IPS-11a (cell line): ENCODE results near the gene MVB12B.
A peak's percentile ranks its signal among the peaks of the same experiment; 100 is the strongest.

Experiments
- H3K4me3 ChIP-seq: one replicate; pipeline ENCODE4 v1.5.1; 2013; ENCODE audit warnings: low read depth, low read length, control low read depth

The MVB12B gene

GRCh38 chr9:126302730-126303129, 23.9 kb upstream of the MVB12B start:
- H3K4me3 ChIP-seq = no peak overlapping the region

- H3K4me3 ChIP-seq = no peak overlapping the region
Measured at GRCh38 chr9:126303488-126303887, 23.1 kb upstream of the MVB12B start.

- H3K4me3 ChIP-seq = no peak overlapping the region
Measured at GRCh38 chr9:126304207-126304970, 22.2 kb upstream of the MVB12B start.

- no peak overlapping the region for H3K4me3 ChIP-seq
Measured at GRCh38 chr9:126304971-126305320, 21.7 kb upstream of the MVB12B start.

DNA sequence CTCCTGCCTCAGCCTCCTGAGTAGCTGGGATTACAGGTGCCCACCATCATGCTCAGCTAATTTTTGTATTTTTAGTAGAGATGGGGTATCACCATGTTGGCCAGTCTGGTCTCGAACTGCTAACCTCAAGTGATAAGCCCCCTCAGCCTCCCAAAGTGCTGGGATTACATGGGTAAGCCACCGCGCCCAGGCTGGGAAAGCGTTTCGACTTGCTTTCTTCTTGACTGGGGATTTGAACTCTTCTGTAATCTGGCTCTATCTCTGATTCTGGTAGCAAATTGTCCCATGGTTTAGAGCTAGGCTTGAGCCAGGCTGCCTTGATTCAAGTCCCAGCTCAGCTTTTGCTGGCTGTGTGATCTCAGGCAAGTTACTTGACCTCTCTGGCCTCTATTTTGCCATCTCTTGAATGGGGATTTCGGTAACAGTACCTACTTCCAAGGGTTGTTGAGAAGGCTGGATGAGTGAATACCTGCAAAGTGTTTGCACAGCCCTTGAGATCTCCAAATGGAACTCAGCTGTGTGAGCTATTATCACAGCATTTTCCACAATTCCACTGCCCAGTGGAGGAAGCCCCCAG, 20.5 kb upstream of the MVB12B start:
- H3K4me3 ChIP-seq = no peak overlapping the region

DNA sequence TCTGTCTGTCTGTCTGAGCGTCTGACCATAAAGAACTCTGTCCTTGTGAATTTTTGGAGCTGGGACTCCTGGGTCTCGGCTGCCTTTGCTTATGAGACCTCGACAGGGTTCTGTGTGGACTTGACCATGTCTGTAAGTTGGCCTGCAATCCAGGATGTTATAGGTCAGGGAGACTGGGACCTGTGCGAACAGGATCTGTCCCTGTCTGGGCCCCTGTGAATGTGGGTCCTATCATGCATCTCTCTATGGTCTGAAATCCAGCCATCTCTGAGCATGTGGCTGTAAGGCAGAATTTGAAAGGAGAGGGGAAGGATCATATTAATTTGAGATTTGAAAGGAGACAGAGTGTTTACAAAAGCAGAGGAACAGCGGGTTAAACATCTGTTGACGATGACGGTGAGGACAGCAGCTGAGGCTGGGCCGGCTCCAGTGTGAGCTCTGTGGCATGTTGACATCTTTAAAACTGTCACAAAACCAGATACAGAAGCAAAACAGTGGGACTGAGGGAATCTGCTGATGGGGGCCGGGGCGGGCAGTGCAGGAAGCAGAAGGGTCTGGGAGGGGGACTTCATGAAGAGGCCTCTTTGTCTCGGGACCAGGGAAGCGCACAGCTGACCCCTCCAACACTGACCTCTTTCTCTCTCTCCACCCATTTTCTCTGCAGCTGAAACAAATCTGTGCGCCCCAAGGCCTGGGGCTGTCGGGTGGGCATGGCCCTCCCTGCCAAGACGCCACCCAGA, 19.1 kb upstream of the MVB12B start:
- H3K4me3 ChIP-seq = no peak overlapping the region

GRCh38 chr9:126309427-126310189, 17.0 kb upstream of the MVB12B start:
- no peak overlapping the region for H3K4me3 ChIP-seq

GRCh38 chr9:126312584-126313551, 13.8 kb upstream of the MVB12B start:
- no peak overlapping the region for H3K4me3 ChIP-seq

- no peak overlapping the region for H3K4me3 ChIP-seq
Measured at GRCh38 chr9:126316085-126316655, 10.5 kb upstream of the MVB12B start.

GRCh38 chr9:126317513-126317912, 9.1 kb upstream of the MVB12B start:
- H3K4me3 ChIP-seq = no peak overlapping the region

DNA sequence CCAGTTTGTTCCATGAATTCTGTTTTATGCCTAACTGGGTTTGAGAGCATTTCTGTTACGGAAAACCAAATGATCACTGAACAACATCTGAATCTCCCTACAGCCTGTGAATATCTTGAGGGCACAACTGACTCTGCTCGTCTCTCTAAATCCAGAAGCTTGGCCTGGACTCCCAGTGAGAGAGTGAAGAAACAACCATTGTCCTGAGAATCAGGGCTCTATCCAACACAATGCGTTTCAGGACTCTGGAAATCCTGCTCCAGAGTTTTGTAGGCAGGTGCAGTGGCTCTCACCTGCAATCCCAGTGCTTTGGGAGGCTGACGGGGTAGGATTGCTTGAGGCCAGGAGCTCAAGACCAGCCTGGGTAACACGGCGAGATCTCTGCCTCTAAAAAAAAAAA, 7.8 kb upstream of the MVB12B start:
- no peak overlapping the region for H3K4me3 ChIP-seq

DNA sequence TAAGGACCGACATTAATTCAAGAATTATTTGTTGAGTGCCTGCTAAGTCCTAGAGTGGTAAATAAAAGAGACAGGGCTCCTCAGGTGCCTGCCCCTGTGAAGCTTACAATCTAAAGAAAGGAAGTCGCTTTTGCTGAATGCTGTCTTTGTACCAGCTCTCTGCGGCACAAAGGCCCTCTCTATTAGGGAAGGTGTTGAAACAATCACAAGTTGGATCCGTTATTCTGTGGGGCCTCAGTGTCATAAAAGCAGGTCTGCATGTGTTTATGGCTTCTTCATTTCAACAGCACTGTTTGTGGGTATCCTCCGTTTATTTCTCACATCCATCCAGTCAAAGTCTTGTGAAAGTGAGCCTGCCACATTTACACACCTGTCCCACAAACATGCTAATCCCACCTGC, 7.0 kb upstream of the MVB12B start:
- H3K4me3 ChIP-seq = no peak overlapping the region

- H3K4me3 ChIP-seq = no peak overlapping the region
Measured at GRCh38 chr9:126320158-126320922, 6.3 kb upstream of the MVB12B start.

DNA sequence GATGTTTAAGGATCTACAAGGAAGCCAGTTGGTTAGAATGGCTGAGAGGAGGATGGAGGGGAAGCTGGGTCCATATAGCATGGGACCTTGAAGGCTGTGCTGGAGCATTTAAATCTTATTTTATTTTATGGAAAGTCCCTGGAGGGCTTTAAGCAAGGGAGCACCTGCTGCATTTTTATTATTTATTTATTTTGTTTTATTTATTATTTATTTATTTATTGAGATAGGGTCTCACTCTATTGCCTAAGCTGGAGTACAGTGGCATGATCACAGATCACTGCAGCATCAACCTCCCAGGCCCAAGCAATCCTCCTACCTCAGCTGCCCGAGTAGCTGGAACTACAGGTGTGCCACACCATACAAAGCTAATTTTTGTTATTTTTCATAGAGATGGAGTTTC, 4.9 kb upstream of the MVB12B start:
- no peak overlapping the region for H3K4me3 ChIP-seq

DNA sequence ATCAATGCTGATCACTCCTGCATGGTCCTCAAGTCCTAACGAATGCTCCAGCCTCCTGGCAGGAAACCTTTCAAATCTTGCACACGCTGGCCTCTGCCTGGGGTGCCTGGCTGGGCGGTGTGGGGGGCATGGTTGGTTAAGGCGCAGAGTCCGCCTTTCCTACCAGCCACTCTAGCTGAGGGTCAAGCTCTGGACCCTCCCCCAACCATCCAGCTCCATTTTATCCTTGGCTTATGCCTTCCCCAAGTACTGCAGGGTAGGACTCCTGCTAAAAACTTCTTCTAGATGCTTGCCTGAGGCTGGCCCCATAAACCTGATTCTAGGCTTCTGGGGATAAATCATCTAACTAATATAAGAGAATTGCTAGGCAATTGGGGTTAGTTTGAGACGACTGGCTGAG, 808 bp upstream of the MVB12B start:
- H3K4me3 ChIP-seq = peak overlapping the region; percentile 43

DNA sequence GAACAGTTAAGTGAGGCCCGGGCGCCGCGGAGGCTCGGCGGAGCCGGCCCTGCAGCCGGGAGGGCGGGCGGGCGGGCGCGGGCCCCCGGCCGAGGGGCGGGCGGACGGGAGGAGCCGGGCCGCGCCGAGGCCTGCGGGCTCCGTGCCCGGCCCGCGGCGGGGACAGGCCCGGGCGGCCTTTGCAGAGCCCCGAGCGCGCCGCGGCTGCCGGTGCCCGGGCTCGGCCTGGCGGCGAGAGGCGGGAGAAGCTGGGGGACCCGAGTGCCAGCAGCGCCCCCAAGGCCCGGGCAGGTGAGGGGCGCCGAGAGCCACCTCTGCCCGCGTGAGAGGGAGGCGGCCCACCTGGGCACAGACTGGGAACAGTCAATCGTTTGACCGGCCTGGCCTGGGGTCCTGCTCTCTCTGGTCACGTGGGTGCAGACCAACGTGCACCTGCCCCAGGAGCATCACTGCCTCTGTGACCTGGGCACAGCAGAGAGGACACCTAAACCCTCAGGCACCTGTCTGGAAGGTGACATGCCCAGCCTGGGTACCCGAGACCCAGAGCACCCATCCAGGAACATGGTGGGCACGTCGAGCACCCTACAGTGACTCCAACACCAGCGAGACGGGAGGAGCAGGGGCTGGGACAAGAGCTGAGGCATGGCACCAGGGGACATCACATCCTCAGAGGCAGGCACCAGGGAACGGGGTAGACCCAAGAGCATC, 531 bp downstream of the MVB12B start:
- H3K4me3 ChIP-seq = peak overlapping the region; percentile 39

- H3K4me3 ChIP-seq = no peak overlapping the region
Measured at GRCh38 chr9:126327714-126328185, 1.1 kb downstream of the MVB12B start.

- H3K4me3 ChIP-seq = no peak overlapping the region
Measured at GRCh38 chr9:126328407-126328806, 1.8 kb downstream of the MVB12B start.
